ENCODE data around the gene CEACAM6.
"Not testable (repeated sequence)": the region's sequence is repeated elsewhere in the genome, so short reads cannot be mapped to it uniquely, and the experiment has no call there.

CEACAM6 gene

GRCh38 chr19:41755328-41755913 lies at the start of gene CEACAM6:
Gene CEACAM6, plus strand, starts transcription at chr19:41755530. Its CDS starts 109 bp downstream, at chr19:41755639.
- DNase-seq, result no peak

GRCh38 chr19:41706741-41707501 lies 48.4 kb upstream of the CEACAM6 start:
- DNase-seq, result peak; percentile 87

GRCh38 chr19:41707502-41707812 lies 47.9 kb upstream of the CEACAM6 start:
- DNase-seq, result peak; percentile 55

- peak; percentile 56 for DNase-seq
Measured at GRCh38 chr19:41707871-41708371, 47.4 kb upstream of the CEACAM6 start.

GRCh38 chr19:41708481-41708880 lies 46.8 kb upstream of the CEACAM6 start, which contains the start of gene CEACAM5:
Gene CEACAM5, plus strand, starts transcription at chr19:41708626. Its CDS starts 106 bp downstream, at chr19:41708732.
- DNase-seq, result peak; percentile 52

GRCh38 chr19:41709516-41709915 lies 45.8 kb upstream of the CEACAM6 start:
- not testable (repeated sequence) for DNase-seq

GRCh38 chr19:41709951-41710645 lies 45.2 kb upstream of the CEACAM6 start:
- DNase-seq, result peak; percentile 38

GRCh38 chr19:41711376-41712261 lies 43.7 kb upstream of the CEACAM6 start:
- no peak for DNase-seq

- no peak for DNase-seq
Measured at GRCh38 chr19:41714598-41714997, 40.7 kb upstream of the CEACAM6 start.

- no peak for DNase-seq
Measured at GRCh38 chr19:41718761-41719160, 36.6 kb upstream of the CEACAM6 start.

GRCh38 chr19:41720103-41720502 lies 35.2 kb upstream of the CEACAM6 start:
- DNase-seq, result no peak

GRCh38 chr19:41726493-41726892 lies 28.8 kb upstream of the CEACAM6 start:
- DNase-seq, result no peak

GRCh38 chr19:41734156-41734555 lies 21.2 kb upstream of the CEACAM6 start:
- no peak for DNase-seq

- DNase-seq, result no peak
Measured at GRCh38 chr19:41734585-41734984, 20.7 kb upstream of the CEACAM6 start.

GRCh38 chr19:41735071-41735600 lies 20.2 kb upstream of the CEACAM6 start:
- DNase-seq, result no peak

GRCh38 chr19:41739361-41739760 lies 16.0 kb upstream of the CEACAM6 start:
- DNase-seq, result no peak

GRCh38 chr19:41740415-41741243 lies 14.7 kb upstream of the CEACAM6 start:
- no peak for DNase-seq

- no peak for DNase-seq
Measured at GRCh38 chr19:41741244-41741554, 14.1 kb upstream of the CEACAM6 start.

- no peak for DNase-seq
Measured at GRCh38 chr19:41744850-41745249, 10.5 kb upstream of the CEACAM6 start.

- DNase-seq, result no peak
Measured at GRCh38 chr19:41745756-41746155, 9.6 kb upstream of the CEACAM6 start.

GRCh38 chr19:41746593-41747227 lies 8.6 kb upstream of the CEACAM6 start:
- peak; percentile 75 for DNase-seq
